Endothelial cell of umbilical vein (primary cell): ENCODE data around the gene IFT57. TPM values are rescaled to one million over a fixed set of nuclear protein-coding genes. Genes with fewer than 3 reads are reported as not detected.

ENCODE experiments used
- BruUV-seq: library from RNA; stranded (reverse); fragments of 400-500 nt; replicated peaks from 2 replicates; lab custom pipeline; 2021; lab: Mats Ljungman, UMichigan
- CTCF ChIA-PET: fragments of 300-600, 350-600 bp; sonication (Branson Sonifier 250); formaldehyde crosslinking; loops from one replicate; lab custom pipeline; 2021; ENCODE audit warnings: antibody characterized with exemption, inconsistent platforms; lab: Charles Lee
- POLR2A ChIA-PET: fragments of 300-600, 350-600 bp; sonication (Branson Sonifier 250); formaldehyde crosslinking; loops from one replicate; lab custom pipeline; 2021; ENCODE audit warnings: antibody characterized with exemption, inconsistent platforms; lab: Charles Lee
- DNase-seq: peaks from one replicate; pipeline ENCODE4 v3.0.0-alpha.2; 2011; ENCODE audit warnings: low read depth, low spot score
- FAIRE-seq: peaks from 2 replicates; lab custom pipeline; 2011; peaks lifted over from hg19 to GRCh38; lab: Jason Lieb, UNC
- H2AFZ ChIP-seq: 2 replicates; pipeline ENCODE4 v1.6.0; 2012; ENCODE audit warnings: low read depth, low read length, control low read depth, inconsistent platforms
- H3K27ac ChIP-seq: 2 replicates; pipeline ENCODE4 v1.5.1; 2011; ENCODE audit warnings: low read depth, mild to moderate bottlenecking, control low read depth, low read length, moderate library complexity; ENCODE audit not compliant: insufficient read depth
- H3K27me3 ChIP-seq, 2 experiments: 2 replicates each; pipeline versions ENCODE4 v1.6.0 to v1.6.1; 2011; ENCODE audit warnings: low read length in 2 of 2, mixed read lengths in 1 of 2; ENCODE audit not compliant: control insufficient read depth in 2 of 2, insufficient read depth in 2 of 2
- H3K36me3 ChIP-seq, 2 experiments: 2 replicates in 1 of 2; 3 replicates in 1 of 2; pipeline ENCODE4 v1.5.1; 2011; ENCODE audit warnings: low read length in 2 of 2, mild to moderate bottlenecking in 1 of 2, moderate library complexity in 1 of 2; ENCODE audit not compliant: control insufficient read depth in 2 of 2, insufficient read depth in 2 of 2; ENCODE audit errors: extremely low read depth in 1 of 2
- H3K4me1 ChIP-seq: 3 replicates; pipeline ENCODE4 v1.5.1; 2011; ENCODE audit warnings: mild to moderate bottlenecking, low read length; ENCODE audit not compliant: control insufficient read depth, insufficient read depth; ENCODE audit errors: extremely low read depth
- H3K4me2 ChIP-seq: 2 replicates; pipeline ENCODE4 v1.6.1; 2011; ENCODE audit warnings: low read length, control low read depth, mixed read lengths; ENCODE audit not compliant: insufficient read depth
- H3K4me3 ChIP-seq, 3 experiments: fragments of 200-600 bp in 1 of 3; sonication (generic), shearing (Covaris generic) in 1 of 3; replicated peaks in 1 of 3; 2 replicates each; pipeline ENCODE4 v1.5.1; 2011 to 2016; ENCODE audit warnings: control low read depth in 3 of 3, low read length in 3 of 3, mild to moderate bottlenecking in 2 of 3, inconsistent platforms in 1 of 3, low read depth in 1 of 3, moderate library complexity in 1 of 3; ENCODE audit not compliant: insufficient read depth in 1 of 3
- H3K79me2 ChIP-seq: 2 replicates; pipeline ENCODE4 v1.6.0; 2012; ENCODE audit warnings: low read length, inconsistent platforms; ENCODE audit not compliant: control insufficient read depth, insufficient read depth
- H3K9ac ChIP-seq: replicated peaks from 2 replicates; pipeline ENCODE3; 2011; ENCODE audit warnings: low read length, control low read depth; ENCODE audit not compliant: insufficient read depth; ENCODE audit errors: extremely low read depth
- H3K9me1 ChIP-seq: replicated peaks from 3 replicates; pipeline ENCODE4 v1.6.0; 2011; ENCODE audit warnings: mild to moderate bottlenecking, low read length; ENCODE audit not compliant: control insufficient read depth, insufficient read depth; ENCODE audit errors: extremely low read depth
- H3K9me3 ChIP-seq: replicated peaks from 2 replicates; pipeline ENCODE4 v1.5.1; 2012; ENCODE audit warnings: low read length, inconsistent platforms; ENCODE audit not compliant: control insufficient read depth, insufficient read depth
- H4K20me1 ChIP-seq: replicated peaks from 2 replicates; pipeline ENCODE3; 2011; ENCODE audit warnings: mild to moderate bottlenecking, low read length; ENCODE audit not compliant: control insufficient read depth, insufficient read depth; ENCODE audit errors: extremely low read depth
- EZH2 ChIP-seq: IDR thresholded peaks from 2 replicates; pipeline ENCODE4 v1.6.1; 2012; ENCODE audit warnings: borderline replicate concordance, low read depth, mild to moderate bottlenecking, moderate library complexity, low read length, inconsistent platforms; ENCODE audit not compliant: severe bottlenecking
- FOS ChIP-seq: IDR thresholded peaks from 2 replicates; pipeline ENCODE4 v1.6.1; 2011; ENCODE audit warnings: mild to moderate bottlenecking, low read length, moderate library complexity, borderline replicate concordance; ENCODE audit not compliant: insufficient read depth
- MYC ChIP-seq: IDR thresholded peaks from one replicate; pipeline ENCODE4 v1.6.1; 2011; ENCODE audit warnings: mild to moderate bottlenecking, low read depth, low read length
- POLR2A ChIP-seq: IDR thresholded peaks from 2 replicates; pipeline ENCODE4 v1.6.1; 2012; ENCODE audit warnings: low read depth, mild to moderate bottlenecking, control low read depth, low read length
- POLR2AphosphoS5 ChIP-seq: IDR thresholded peaks from 2 replicates; pipeline ENCODE4 v1.6.1; 2012; ENCODE audit warnings: low read depth, mild to moderate bottlenecking, control low read depth, low read length, moderate library complexity; ENCODE audit not compliant: insufficient read depth
- dilution Hi-C: fragments of 300-500 bp; cut with MboI; formaldehyde crosslinking; loops from one replicate; pipeline ENCODE4 v1.15.0; 2019; ENCODE audit warnings: low sequenced_read_pairs; ENCODE audit not compliant: extremely low pct_ligation_motif_present
- intact Hi-C: fragments of 100-400 bp; cut with micrococcal nuclease; formaldehyde crosslinking; loops from one replicate; pipeline ENCODE4 v1.10.0; 2022
- polyA plus RNA-seq, 4 experiments: library from polyadenylated mRNA; depleted of rRNA in 3 of 4; stranded (reverse) in 3 of 4; unstranded in 1 of 4; fragments of >200 nt; gene quantifications; 2 replicates each; pipeline versions ENCODE4 v1.2.1 to v1.2.3, GENCODE V29; 2011 to 2012; ENCODE audit warnings: missing spikeins in 1 of 4
- total RNA-seq: library from RNA; stranded (reverse); gene quantifications from 2 replicates; pipeline ENCODE4 v1.2.3, GENCODE V29; 2021
- TF ChIP-seq, protein P1 (sequence below), 2 donors: IDR thresholded peaks; 1 replicate in 1 of 2; 2 replicates in 1 of 2; pipeline ENCODE4 v1.5.1; 2011; ENCODE audit warnings: low read length in 2 of 2, mild to moderate bottlenecking in 2 of 2, moderate library complexity in 2 of 2, control low read depth in 1 of 2, inconsistent platforms in 1 of 2, low read depth in 1 of 2; ENCODE audit not compliant: insufficient read depth in 1 of 2; ENCODE audit errors: extremely low read depth in 1 of 2

IFT57 gene
- total and polyA plus RNA-seq, 2 donors (not counting 3 experiments of a cell fraction or from before 2014, with no cell fraction given), result 15.2 to 25.1 TPM

DNA sequence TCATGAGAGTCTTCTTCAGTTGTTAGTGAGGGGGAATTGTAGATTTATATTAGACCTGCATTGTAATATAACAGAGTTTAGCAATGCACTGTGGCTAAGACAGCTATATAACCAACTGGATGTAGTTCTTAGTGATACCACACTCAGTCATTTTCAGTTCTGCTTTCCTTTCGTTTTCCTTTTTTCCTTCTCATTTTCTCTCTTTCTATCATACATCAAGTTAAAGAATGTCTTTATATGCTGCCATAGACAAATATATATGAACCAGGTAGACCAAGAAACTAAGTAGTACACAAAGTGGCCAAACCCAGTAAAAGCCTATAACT lies 87.7 kb downstream of the IFT57 start:
- no peaks in the 10 kb centered on the region for H3K79me2 ChIP-seq
- H3K27me3 ChIP-seq, result no peaks in the 10 kb centered on the region
- H4K20me1 ChIP-seq, result no peaks in the 10 kb centered on the region
- peaks cover 26% of the 10 kb centered on the region for H3K4me1 ChIP-seq
- H3K4me3 ChIP-seq, result no peak overlapping the region
- dilution Hi-C loops (no loop called here), intact Hi-C loops (no loop called here)
- DNase-seq (no peak), FAIRE-seq (no peak)
- H3K9me3 ChIP-seq, result no peaks in the 10 kb centered on the region
- H3K36me3 ChIP-seq, result no peaks in the 10 kb centered on the region
- H3K27ac ChIP-seq, result no peak overlapping the region
- H3K9me1 ChIP-seq, result no peaks in the 10 kb centered on the region
- BruUV-seq, result no TSS peak
- TF ChIP-seq FOS (no peak), POLR2A (no peak), POLR2AphosphoS5 (no peak), EZH2 (no peak), MYC (no peak)
- TF ChIP-seq, protein P1, sequence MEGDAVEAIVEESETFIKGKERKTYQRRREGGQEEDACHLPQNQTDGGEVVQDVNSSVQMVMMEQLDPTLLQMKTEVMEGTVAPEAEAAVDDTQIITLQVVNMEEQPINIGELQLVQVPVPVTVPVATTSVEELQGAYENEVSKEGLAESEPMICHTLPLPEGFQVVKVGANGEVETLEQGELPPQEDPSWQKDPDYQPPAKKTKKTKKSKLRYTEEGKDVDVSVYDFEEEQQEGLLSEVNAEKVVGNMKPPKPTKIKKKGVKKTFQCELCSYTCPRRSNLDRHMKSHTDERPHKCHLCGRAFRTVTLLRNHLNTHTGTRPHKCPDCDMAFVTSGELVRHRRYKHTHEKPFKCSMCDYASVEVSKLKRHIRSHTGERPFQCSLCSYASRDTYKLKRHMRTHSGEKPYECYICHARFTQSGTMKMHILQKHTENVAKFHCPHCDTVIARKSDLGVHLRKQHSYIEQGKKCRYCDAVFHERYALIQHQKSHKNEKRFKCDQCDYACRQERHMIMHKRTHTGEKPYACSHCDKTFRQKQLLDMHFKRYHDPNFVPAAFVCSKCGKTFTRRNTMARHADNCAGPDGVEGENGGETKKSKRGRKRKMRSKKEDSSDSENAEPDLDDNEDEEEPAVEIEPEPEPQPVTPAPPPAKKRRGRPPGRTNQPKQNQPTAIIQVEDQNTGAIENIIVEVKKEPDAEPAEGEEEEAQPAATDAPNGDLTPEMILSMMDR (IDR thresholded peaks at IDR 0.05; ENCODE audit: extremely low read depth in 1 of 2, insufficient read depth in 1 of 2, low read depth in 1 of 2, low read length in 2 of 2), result no peak
- no peak overlapping the region for H2AFZ ChIP-seq
- H3K4me2 ChIP-seq, result no peak overlapping the region
- ChIA-PET POLR2A (no interaction called here), CTCF (interaction anchor here (1.5 kb wide), 1 partner anchor 19 kb away, joined by 5 read pairs; no protein-coding TSS in a partner anchor)
- H3K9ac ChIP-seq, result no peak overlapping the region
